ENCODE data around the gene KCNJ9. TPM values are rescaled to one million over a fixed set of nuclear protein-coding genes. Genes with fewer than 3 reads are reported as not detected.

The KCNJ9 gene
- total RNA-seq, 1 donor from 2014 or later = not detected

DNA sequence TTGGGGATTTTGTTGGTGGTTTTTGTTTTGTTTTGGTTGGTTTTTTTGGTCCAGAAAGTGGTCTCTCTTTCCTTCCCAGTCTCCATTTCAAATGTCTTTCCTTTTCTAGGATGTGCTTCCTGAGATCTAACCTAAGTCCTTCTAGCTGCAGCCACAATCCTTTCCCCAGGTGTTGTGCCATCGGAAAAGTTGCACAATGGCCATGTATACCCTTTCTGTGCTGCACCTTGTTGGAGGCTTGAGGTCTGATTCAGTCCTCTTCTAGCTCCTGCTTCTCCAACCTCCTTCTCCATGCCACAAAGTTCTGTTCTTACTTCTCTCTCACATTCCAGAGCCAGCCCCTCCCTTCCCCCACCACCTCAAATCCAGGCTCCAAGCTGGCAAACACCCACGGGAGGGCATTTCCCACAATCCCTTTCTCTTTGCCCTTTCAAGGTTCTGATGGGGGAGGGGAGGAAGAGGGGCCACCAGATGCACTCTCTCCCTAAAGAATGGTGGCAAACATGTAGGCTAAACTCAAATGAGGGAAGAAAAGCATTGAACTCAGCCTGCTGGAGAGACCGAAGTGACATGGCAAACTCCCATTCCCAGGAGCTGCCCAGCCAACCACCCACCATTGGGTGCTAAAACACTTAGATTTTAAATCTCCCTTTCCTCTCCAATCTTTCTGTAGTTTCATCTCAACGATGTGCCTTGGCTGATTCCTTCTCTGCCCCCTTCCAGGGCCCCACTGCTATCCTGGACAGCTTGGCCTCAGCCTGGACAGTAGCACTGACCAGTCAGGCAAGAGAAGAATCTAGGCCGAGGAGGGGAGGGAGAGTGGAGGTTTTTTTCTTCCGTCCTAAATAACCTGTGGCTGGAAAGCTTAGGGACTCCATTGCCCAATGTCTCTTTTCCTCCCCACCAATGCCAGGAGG, 14.3 kb upstream of the KCNJ9 start:
- Mint-ChIP-seq H3K27me3 (ENCODE audit: unreplicated experiment) (peaks cover 80% of the 10 kb centered on the region), H3K36me3 (ENCODE audit: unreplicated experiment) (no peaks in the 10 kb centered on the region), H3K9me3 (ENCODE audit: unreplicated experiment) (no peaks in the 10 kb centered on the region), H3K4me3 (ENCODE audit: unreplicated experiment) (no peak overlapping the region), H3K27ac (ENCODE audit: unreplicated experiment) (no peak overlapping the region), H3K4me1 (ENCODE audit: unreplicated experiment) (peaks cover 7% of the 10 kb centered on the region)
- TF ChIP-seq, protein P1, sequence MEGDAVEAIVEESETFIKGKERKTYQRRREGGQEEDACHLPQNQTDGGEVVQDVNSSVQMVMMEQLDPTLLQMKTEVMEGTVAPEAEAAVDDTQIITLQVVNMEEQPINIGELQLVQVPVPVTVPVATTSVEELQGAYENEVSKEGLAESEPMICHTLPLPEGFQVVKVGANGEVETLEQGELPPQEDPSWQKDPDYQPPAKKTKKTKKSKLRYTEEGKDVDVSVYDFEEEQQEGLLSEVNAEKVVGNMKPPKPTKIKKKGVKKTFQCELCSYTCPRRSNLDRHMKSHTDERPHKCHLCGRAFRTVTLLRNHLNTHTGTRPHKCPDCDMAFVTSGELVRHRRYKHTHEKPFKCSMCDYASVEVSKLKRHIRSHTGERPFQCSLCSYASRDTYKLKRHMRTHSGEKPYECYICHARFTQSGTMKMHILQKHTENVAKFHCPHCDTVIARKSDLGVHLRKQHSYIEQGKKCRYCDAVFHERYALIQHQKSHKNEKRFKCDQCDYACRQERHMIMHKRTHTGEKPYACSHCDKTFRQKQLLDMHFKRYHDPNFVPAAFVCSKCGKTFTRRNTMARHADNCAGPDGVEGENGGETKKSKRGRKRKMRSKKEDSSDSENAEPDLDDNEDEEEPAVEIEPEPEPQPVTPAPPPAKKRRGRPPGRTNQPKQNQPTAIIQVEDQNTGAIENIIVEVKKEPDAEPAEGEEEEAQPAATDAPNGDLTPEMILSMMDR (IDR thresholded peaks at IDR 0.05) = no peak
- DNase-seq (ENCODE audit: extremely low spot score, unreplicated experiment) = no peak

DNA sequence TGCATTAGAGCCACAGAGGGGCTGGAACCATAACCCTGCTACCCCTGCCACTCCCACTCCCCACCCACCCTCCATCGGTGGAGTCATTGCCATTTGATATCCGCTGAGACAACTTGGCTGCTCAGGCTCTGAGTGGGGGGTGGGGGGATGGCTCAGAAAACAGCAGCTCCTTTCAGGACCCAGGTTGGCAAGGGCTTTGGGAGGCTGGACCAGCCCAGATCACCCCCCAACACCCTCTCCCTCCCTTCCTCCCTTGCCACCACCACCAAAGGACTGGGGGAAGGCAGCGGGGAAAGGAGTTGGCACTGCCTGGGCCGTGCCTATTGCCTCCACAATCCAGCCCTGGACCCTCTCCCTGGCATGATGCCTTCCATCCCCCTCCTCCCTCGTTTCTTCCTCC, 13.1 kb upstream of the KCNJ9 start:
- Mint-ChIP-seq H3K4me1 (ENCODE audit: unreplicated experiment) (peaks cover 7% of the 10 kb centered on the region), H3K36me3 (ENCODE audit: unreplicated experiment) (no peaks in the 10 kb centered on the region), H3K9me3 (ENCODE audit: unreplicated experiment) (no peaks in the 10 kb centered on the region), H3K27me3 (ENCODE audit: unreplicated experiment) (peaks cover 83% of the 10 kb centered on the region), H3K4me3 (ENCODE audit: unreplicated experiment) (no peak overlapping the region), H3K27ac (ENCODE audit: unreplicated experiment) (no peak overlapping the region)
- TF ChIP-seq, protein P1 (IDR thresholded peaks at IDR 0.05) = no peak
- no peak for DNase-seq (ENCODE audit: extremely low spot score, unreplicated experiment)

DNA sequence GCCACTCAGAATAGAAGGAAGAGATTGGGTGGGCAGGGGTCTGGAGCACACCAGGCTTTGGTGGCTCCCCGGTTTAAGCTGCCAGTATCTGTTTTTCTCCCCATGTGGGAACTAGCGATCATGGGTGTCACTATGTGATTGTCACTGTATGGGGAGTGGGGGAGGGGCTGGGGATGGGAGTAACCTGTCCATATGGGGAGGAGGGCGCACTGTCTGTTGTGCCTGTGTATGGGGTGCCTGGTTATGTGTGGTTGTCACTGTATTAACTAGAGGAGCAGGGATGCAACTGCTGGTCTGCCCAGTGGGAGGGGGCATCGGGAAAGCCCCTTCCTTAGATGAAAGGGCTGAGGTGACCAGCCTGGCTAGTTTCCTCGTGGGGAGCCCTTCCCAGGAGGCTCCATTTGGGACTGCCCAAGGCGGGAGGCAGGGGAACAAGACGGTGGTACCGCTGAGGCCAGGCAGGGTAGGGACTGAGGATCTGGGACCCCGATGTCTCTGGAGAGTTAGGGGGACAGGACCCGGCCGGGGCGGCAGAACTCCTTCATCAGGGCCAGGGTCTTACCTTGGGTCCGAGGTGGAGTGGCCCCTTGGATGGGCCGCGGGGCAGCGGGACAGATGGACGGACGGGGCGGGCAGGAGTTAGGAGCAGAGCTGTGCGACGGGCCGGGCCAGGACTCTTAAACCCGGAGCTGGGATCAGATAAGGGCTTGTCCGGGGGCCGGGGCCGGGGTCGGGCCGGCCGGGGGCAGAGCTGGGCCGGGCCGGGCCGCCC, 11.7 kb upstream of the KCNJ9 start, which contains the start of gene KCNJ10:
Gene KCNJ10 (minus strand): TSS at position 701 of the 772 bp plus-strand sequence. CDS start 27,628 bp downstream, outside the sequence.
- no peak for DNase-seq (ENCODE audit: extremely low spot score, unreplicated experiment)
- TF ChIP-seq, protein P1 (IDR thresholded peaks at IDR 0.05) = no peak
- Mint-ChIP-seq H3K4me1 (ENCODE audit: unreplicated experiment) (peaks cover 7% of the 10 kb centered on the region), H3K4me3 (ENCODE audit: unreplicated experiment) (peak within 1 kb of the TSS; percentile 92), H3K27me3 (ENCODE audit: unreplicated experiment) (peaks cover 80% of the 10 kb centered on the region), H3K27ac (ENCODE audit: unreplicated experiment) (no peak within 1 kb of the TSS), H3K36me3 (ENCODE audit: unreplicated experiment) (no peaks in the 10 kb centered on the region), H3K9me3 (ENCODE audit: unreplicated experiment) (no peaks in the 10 kb centered on the region)

DNA sequence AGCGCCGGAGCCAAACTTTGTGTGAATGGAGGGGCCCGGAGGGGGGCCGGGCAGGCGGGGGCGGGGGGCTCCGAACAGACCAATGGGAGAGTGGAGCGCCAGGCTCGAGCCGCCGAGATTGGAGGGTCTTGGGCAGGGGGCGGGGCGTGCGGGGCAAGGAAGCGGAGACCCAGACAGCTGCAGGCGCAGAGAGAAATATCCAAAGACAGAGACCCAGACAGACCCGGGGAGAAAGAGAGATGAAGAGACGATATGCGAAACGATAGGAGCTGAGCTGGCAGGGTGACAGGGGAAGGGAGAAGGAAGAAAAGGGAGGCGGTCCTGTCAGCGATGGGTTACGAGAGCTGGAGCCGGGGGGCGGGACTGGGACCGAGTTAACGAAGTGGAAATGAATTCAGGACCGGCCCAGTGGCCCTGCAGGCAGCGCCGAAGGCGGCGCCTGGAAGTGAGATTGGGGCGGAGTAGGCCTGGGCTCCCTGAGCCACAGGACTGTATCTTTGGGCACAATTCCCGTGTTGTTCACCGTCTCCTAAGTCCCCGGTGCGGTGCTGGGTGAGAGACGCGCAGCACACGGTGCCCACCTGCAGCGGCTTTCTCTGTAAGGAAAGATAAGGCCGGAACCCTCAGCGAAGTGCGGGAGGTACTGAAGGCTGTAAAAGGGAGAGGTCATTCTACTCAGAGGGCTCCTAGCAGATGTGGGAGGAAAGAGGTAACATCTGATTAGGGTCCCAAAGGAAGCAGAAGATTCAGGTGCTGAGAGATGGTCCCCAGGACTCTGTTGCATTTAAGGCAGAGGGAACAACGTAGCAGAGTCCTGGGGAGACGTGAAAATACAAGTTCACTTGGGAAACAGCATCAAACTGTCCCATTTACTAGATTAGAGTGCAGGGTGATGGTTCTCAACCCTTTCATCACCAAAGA, 10.8 kb upstream of the KCNJ9 start:
- Mint-ChIP-seq H3K36me3 (ENCODE audit: unreplicated experiment) (no peaks in the 10 kb centered on the region), H3K27me3 (ENCODE audit: unreplicated experiment) (peaks cover 83% of the 10 kb centered on the region)
- TF ChIP-seq, protein P1 (IDR thresholded peaks at IDR 0.05) = no peak

More for the DNA sequence above, 10.8 kb upstream of the KCNJ9 start:
- Mint-ChIP-seq H3K4me1 (ENCODE audit: unreplicated experiment) (peaks cover 7% of the 10 kb centered on the region), H3K27ac (ENCODE audit: unreplicated experiment) (no peak overlapping the region), H3K4me3 (ENCODE audit: unreplicated experiment) (peak overlapping the region; percentile 92), H3K9me3 (ENCODE audit: unreplicated experiment) (no peaks in the 10 kb centered on the region)
- no peak for DNase-seq (ENCODE audit: extremely low spot score, unreplicated experiment)
